ENCODE measurements around the gene FGFR1OP2.

FGFR1OP2 gene

GRCh38 chr12:26976687-26977086 is 38.4 kb downstream of the FGFR1OP2 start:
- no peak for TF ChIP-seq CTCF (IDR thresholded peaks at IDR 0.05; ENCODE audit: insufficient read depth, low read length, missing control alignments)
- H3K4me3 ChIP-seq (ENCODE audit: low read depth, low read length) = no peak overlapping the region
- ChIA-PET CTCF (interaction anchor here (1.2 kb wide), 1 partner anchor 15 kb away, joined by 3 read pairs; no protein-coding TSS in a partner anchor), POLR2A (interaction anchor here (0.6 kb wide), 1 partner anchor 188 kb away, joined by 4 read pairs; no protein-coding TSS in a partner anchor)
- no peak for DNase-seq (ENCODE audit: low read depth, low spot score)

- CTCF ChIA-PET = no interaction called here
Observed at GRCh38 chr12:26978801-26979200, 40.5 kb downstream of the FGFR1OP2 start.

GRCh38 chr12:26979733-26980132 is 41.5 kb downstream of the FGFR1OP2 start:
- no peak for DNase-seq (ENCODE audit: low read depth, low spot score)
- no peak for TF ChIP-seq CTCF (IDR thresholded peaks at IDR 0.05; ENCODE audit: insufficient read depth, low read length, missing control alignments)
- ChIA-PET POLR2A (no interaction called here), CTCF (no interaction called here)
- H3K4me3 ChIP-seq (ENCODE audit: low read depth, low read length) = no peak overlapping the region

More at GRCh38 chr12:26978801-26979200, 40.5 kb downstream of the FGFR1OP2 start:
- TF ChIP-seq CTCF (IDR thresholded peaks at IDR 0.05; ENCODE audit: insufficient read depth, low read length, missing control alignments) = no peak
- DNase-seq (ENCODE audit: low read depth, low spot score) = no peak
- POLR2A ChIA-PET = no interaction called here
- no peak overlapping the region for H3K4me3 ChIP-seq (ENCODE audit: low read depth, low read length)

- no peak for DNase-seq (ENCODE audit: low read depth, low spot score)
- CTCF ChIA-PET = no interaction called here
- POLR2A ChIA-PET = no interaction called here
- no peak overlapping the region for H3K4me3 ChIP-seq (ENCODE audit: low read depth, low read length)
- TF ChIP-seq CTCF (IDR thresholded peaks at IDR 0.05; ENCODE audit: insufficient read depth, low read length, missing control alignments) = no peak
Observed at GRCh38 chr12:26982866-26983265, 44.6 kb downstream of the FGFR1OP2 start.

- ChIA-PET POLR2A (no interaction called here), CTCF (interaction anchor here (1.4 kb wide), 1 partner anchor 26 kb away, joined by 3 read pairs; no protein-coding TSS in a partner anchor)
- no peak for DNase-seq (ENCODE audit: low read depth, low spot score)
- no peak overlapping the region for H3K4me3 ChIP-seq (ENCODE audit: low read depth, low read length)
- no peak for TF ChIP-seq CTCF (IDR thresholded peaks at IDR 0.05; ENCODE audit: insufficient read depth, low read length, missing control alignments)
Observed at GRCh38 chr12:26987634-26988424, 49.6 kb downstream of the FGFR1OP2 start.

- CTCF ChIA-PET = interaction anchor here (1.4 kb wide), 1 partner anchor 25 kb away, joined by 3 read pairs; no protein-coding TSS in a partner anchor
- TF ChIP-seq CTCF (IDR thresholded peaks at IDR 0.05; ENCODE audit: insufficient read depth, low read length, missing control alignments) = no peak
- DNase-seq (ENCODE audit: low read depth, low spot score) = no peak
- POLR2A ChIA-PET = no interaction called here
- no peak overlapping the region for H3K4me3 ChIP-seq (ENCODE audit: low read depth, low read length)
Observed at GRCh38 chr12:26988703-26989102, 50.4 kb downstream of the FGFR1OP2 start.
